Vagina (tissue), 2 donors: ENCODE measurements around the gene SLC7A9. TPM values are rescaled to one million over a fixed set of nuclear protein-coding genes. Genes with fewer than 3 reads are reported as not detected.

Experiments
- DNase-seq, 2 donors: peaks; one replicate each; pipeline ENCODE4 v3.0.0-alpha.2; 2017; ENCODE audit errors: extremely low spot score in 2 of 2
- H3K27ac ChIP-seq: fragments of 200-600 bp; sonication (generic); one replicate; pipeline ENCODE4 v1.5.1; 2019
- H3K27me3 ChIP-seq: fragments of 200-600 bp; sonication (generic); one replicate; pipeline ENCODE4 v1.5.1; 2019
- H3K36me3 ChIP-seq, 2 donors: fragments of 200-600 bp; sonication (generic); one replicate each; pipeline ENCODE4 v1.5.1; 2017 to 2019
- H3K4me1 ChIP-seq: fragments of 200-600 bp; sonication (generic); one replicate; pipeline ENCODE4 v1.5.1; 2019
- H3K4me3 ChIP-seq, 2 donors: fragments of 200-600 bp; sonication (generic); 1 replicate in 1 of 2; 2 replicates in 1 of 2; pipeline ENCODE4 v1.5.1; 2016 to 2019
- H3K9me3 ChIP-seq: fragments of 200-600 bp; sonication (generic); one replicate; pipeline ENCODE4 v1.5.1; 2019
- CTCF ChIP-seq, 3 experiments: fragments of 450-650 bp in 2 of 3; fragments of 200-600 bp in 1 of 3; sonication (generic) in 1 of 3; IDR thresholded peaks; one replicate each; pipeline ENCODE4 v1.5.1; 2017 to 2019; ENCODE audit warnings: antibody characterized with exemption in 3 of 3, mild to moderate bottlenecking in 2 of 3, moderate library complexity in 2 of 3
- POLR2A ChIP-seq, 2 donors: fragments of 450-650 bp; IDR thresholded peaks; one replicate each; pipeline ENCODE4 v1.6.1; 2017; ENCODE audit warnings: antibody characterized with exemption in 2 of 2, mild to moderate bottlenecking in 2 of 2, moderate library complexity in 2 of 2
- POLR2AphosphoS5 ChIP-seq, 2 donors: sonication (generic); formaldehyde crosslinking; IDR thresholded peaks; one replicate each; pipeline ENCODE4 v1.9.0; 2017; ENCODE audit warnings: antibody characterized with exemption in 2 of 2, mild to moderate bottlenecking in 2 of 2, low read depth in 1 of 2; ENCODE audit not compliant: insufficient read depth in 1 of 2
- intact Hi-C: fragments of 100-400 bp; cut with DNase I; formaldehyde crosslinking; loops from one replicate; pipeline ENCODE4 v1.15.1; 2023
- total RNA-seq: library from RNA; depleted of rRNA; stranded (reverse); fragments of >200 nt; gene quantifications from one replicate; pipeline ENCODE4 v1.2.3, GENCODE V29; 2016

SLC7A9 gene
- total RNA-seq, 1 donor from 2014 or later = not detected

GRCh38 chr19:32902448-32902847 is 32.9 kb upstream of the SLC7A9 start:
- intact Hi-C loops = no loop called here
- no peak for TF ChIP-seq POLR2AphosphoS5 (IDR thresholded peaks at IDR 0.05; ENCODE audit: insufficient read depth in 1 of 2, low read depth in 1 of 2)
- TF ChIP-seq CTCF (IDR thresholded peaks at IDR 0.05) = no peak
- TF ChIP-seq POLR2A (IDR thresholded peaks at IDR 0.05) = no peak
- Histone ChIP-seq H3K27me3 (no peaks in the 10 kb centered on the region), H3K4me3 (no peak overlapping the region), H3K36me3 (peaks cover 0 to 13% of the 10 kb centered on the region in 2 donors), H3K27ac (no peak overlapping the region), H3K9me3 (no peaks in the 10 kb centered on the region), H3K4me1 (no peaks in the 10 kb centered on the region)
- no peak for DNase-seq

GRCh38 chr19:32901504-32902161 is 32.1 kb upstream of the SLC7A9 start:
- H3K36me3 ChIP-seq = peaks cover 0 to 19% of the 10 kb centered on the region in 2 donors
- DNase-seq = no peak
- intact Hi-C loops = no loop called here

DNA sequence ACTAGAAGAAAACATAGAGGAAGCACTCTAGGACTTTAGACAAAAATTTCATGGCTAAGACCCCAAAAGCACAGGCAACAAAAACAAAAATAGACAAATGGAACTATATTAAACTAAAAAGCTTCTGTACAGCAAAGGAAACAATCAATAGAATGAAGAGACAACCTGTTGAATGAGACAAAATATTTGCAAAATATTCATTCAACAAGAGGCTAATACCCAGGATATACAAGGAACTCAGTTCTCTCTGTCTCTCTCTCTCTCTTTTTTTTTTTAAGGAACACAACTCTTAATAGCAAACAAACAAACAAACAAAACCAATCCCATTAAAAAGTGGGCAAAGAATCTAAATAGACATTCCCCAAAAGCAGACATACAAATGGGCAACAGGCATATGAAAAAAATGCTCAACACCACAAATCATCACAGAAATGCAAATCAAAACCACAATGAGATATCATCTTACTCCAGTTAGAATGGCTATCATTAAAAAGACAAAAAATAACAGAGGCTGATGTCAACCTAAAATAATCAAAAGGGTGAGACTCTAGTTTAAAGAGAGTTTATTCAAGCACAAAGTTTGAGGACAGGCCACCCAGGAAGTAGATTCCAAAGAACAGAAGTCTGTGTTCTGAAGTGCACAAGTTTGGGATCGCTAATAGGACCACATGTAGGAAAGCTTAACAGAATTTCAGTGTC is 27.1 kb upstream of the SLC7A9 start:
- intact Hi-C loops = no loop called here
- H3K36me3 ChIP-seq = peaks cover 0 to 44% of the 10 kb centered on the region in 2 donors
- DNase-seq = no peak

More at GRCh38 chr19:32901504-32902161, 32.1 kb upstream of the SLC7A9 start:
- TF ChIP-seq CTCF (IDR thresholded peaks at IDR 0.05) (no peak), POLR2A (IDR thresholded peaks at IDR 0.05) (no peak), POLR2AphosphoS5 (IDR thresholded peaks at IDR 0.05; ENCODE audit: insufficient read depth in 1 of 2, low read depth in 1 of 2) (no peak)
- Histone ChIP-seq H3K4me1 (no peaks in the 10 kb centered on the region), H3K27ac (no peak overlapping the region), H3K4me3 (no peak overlapping the region), H3K27me3 (no peaks in the 10 kb centered on the region), H3K9me3 (no peaks in the 10 kb centered on the region)

GRCh38 chr19:32895384-32895783 is 25.8 kb upstream of the SLC7A9 start:
- Histone ChIP-seq H3K4me1 (no peaks in the 10 kb centered on the region), H3K36me3 (peaks cover 0 to 57% of the 10 kb centered on the region in 2 donors), H3K27me3 (no peaks in the 10 kb centered on the region), H3K27ac (no peak overlapping the region), H3K9me3 (peaks cover 18% of the 10 kb centered on the region), H3K4me3 (no peak overlapping the region)
- TF ChIP-seq POLR2A (IDR thresholded peaks at IDR 0.05) (no peak), CTCF (IDR thresholded peaks at IDR 0.05) (no peak), POLR2AphosphoS5 (IDR thresholded peaks at IDR 0.05; ENCODE audit: insufficient read depth in 1 of 2, low read depth in 1 of 2) (no peak)
- DNase-seq = no peak
- intact Hi-C loops = no loop called here

More for the DNA sequence above, 27.1 kb upstream of the SLC7A9 start:
- Histone ChIP-seq H3K4me1 (no peaks in the 10 kb centered on the region), H3K27me3 (no peaks in the 10 kb centered on the region), H3K4me3 (no peak overlapping the region), H3K9me3 (peaks cover 14% of the 10 kb centered on the region), H3K27ac (no peak overlapping the region)
- TF ChIP-seq POLR2AphosphoS5 (IDR thresholded peaks at IDR 0.05; ENCODE audit: insufficient read depth in 1 of 2, low read depth in 1 of 2) (no peak), CTCF (IDR thresholded peaks at IDR 0.05) (no peak), POLR2A (IDR thresholded peaks at IDR 0.05) (no peak)

DNA sequence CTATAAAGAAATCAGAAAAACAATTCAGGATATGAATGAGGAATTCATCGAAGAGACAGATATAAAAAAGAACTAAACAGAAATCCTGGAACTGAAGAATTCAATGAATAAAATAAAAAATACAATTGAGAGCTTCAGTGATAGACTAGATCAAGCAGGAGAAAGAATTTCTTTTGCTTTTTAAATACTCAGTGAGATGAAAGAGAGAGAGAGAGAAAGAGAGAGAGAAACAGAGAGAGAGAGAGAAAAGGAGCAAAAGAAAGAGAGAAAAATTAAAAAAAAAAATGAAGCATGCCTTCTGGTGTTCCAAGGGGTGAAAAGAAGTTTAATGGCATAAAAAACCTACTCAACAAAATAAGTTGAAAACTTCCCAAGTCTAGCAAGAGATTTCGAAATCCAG is 22.0 kb upstream of the SLC7A9 start:
- H3K27ac ChIP-seq = no peak overlapping the region
- TF ChIP-seq CTCF (IDR thresholded peaks at IDR 0.05) (no peak), POLR2A (IDR thresholded peaks at IDR 0.05) (no peak), POLR2AphosphoS5 (IDR thresholded peaks at IDR 0.05; ENCODE audit: insufficient read depth in 1 of 2, low read depth in 1 of 2) (no peak)
- no peaks in the 10 kb centered on the region for H3K4me1 ChIP-seq
- DNase-seq = no peak
- no peaks in the 10 kb centered on the region for H3K27me3 ChIP-seq
- peaks cover 0 to 44% of the 10 kb centered on the region in 2 donors for H3K36me3 ChIP-seq
- H3K4me3 ChIP-seq = no peak overlapping the region
- H3K9me3 ChIP-seq = peaks cover 18% of the 10 kb centered on the region
- intact Hi-C loops = no loop called here
